CD14-positive monocyte (primary cell): ENCODE data around the gene AKAP6. TPM values are rescaled to one million over a fixed set of nuclear protein-coding genes. Genes with fewer than 3 reads are reported as not detected.

ENCODE experiments used
- DNase-seq, 3 donors: peaks; one replicate each; pipeline ENCODE4 v3.0.0-alpha.2; 2011 to 2022
- H2AFZ ChIP-seq: 2 replicates; pipeline ENCODE4 v1.6.0; 2012; ENCODE audit warnings: mild to moderate bottlenecking, low read depth, low read length, inconsistent platforms; ENCODE audit not compliant: insufficient read depth, poor library complexity, severe bottlenecking
- H3K27ac ChIP-seq, 2 donors: 1 replicate in 1 of 2; 2 replicates in 1 of 2; pipeline ENCODE4 v1.5.1; 2012 to 2013; ENCODE audit warnings: low read length in 2 of 2, control low read depth in 1 of 2, inconsistent platforms in 1 of 2, low read depth in 1 of 2, mild to moderate bottlenecking in 1 of 2
- H3K27me3 ChIP-seq, 2 donors: one replicate each; pipeline versions ENCODE4 v1.6.0 to v1.6.1; 2011 to 2013; ENCODE audit warnings: low read length in 2 of 2; ENCODE audit not compliant: control insufficient read depth in 2 of 2, insufficient read depth in 2 of 2
- H3K36me3 ChIP-seq, 2 donors: replicated peaks in 1 of 2; 1 replicate in 1 of 2; 2 replicates in 1 of 2; pipeline versions ENCODE4 v1.5.1 to v1.6.1; 2012 to 2013; ENCODE audit warnings: low read length in 2 of 2, control low read depth in 1 of 2, inconsistent platforms in 1 of 2, mild to moderate bottlenecking in 1 of 2; ENCODE audit not compliant: insufficient read depth in 2 of 2, control insufficient read depth in 1 of 2
- H3K4me1 ChIP-seq, 2 donors: 1 replicate in 1 of 2; 2 replicates in 1 of 2; pipeline versions ENCODE4 v1.5.1 to v1.6.1; 2012 to 2013; ENCODE audit warnings: low read length in 2 of 2, control low read depth in 1 of 2, inconsistent platforms in 1 of 2, mild to moderate bottlenecking in 1 of 2, moderate library complexity in 1 of 2; ENCODE audit not compliant: insufficient read depth in 2 of 2, control insufficient read depth in 1 of 2
- H3K4me2 ChIP-seq: replicated peaks from 2 replicates; pipeline ENCODE3; 2012; ENCODE audit warnings: low read length, moderate library complexity, mild to moderate bottlenecking; ENCODE audit not compliant: poor library complexity, severe bottlenecking; ENCODE audit errors: extremely low read depth
- H3K4me3 ChIP-seq, 3 experiments: fragments of 200-600 bp in 1 of 3; sonication (generic) in 1 of 3; replicated peaks in 1 of 3; 1 replicate in 2 of 3; 2 replicates in 1 of 3; pipeline ENCODE4 v1.5.1; 2011 to 2013; ENCODE audit warnings: low read length in 3 of 3, mild to moderate bottlenecking in 3 of 3, control low read depth in 2 of 3, low read depth in 2 of 3, inconsistent platforms in 1 of 3, moderate library complexity in 1 of 3
- H3K79me2 ChIP-seq: 2 replicates; pipeline ENCODE4 v1.6.0; 2012; ENCODE audit warnings: mild to moderate bottlenecking, control low read depth, inconsistent platforms, low read length, moderate library complexity; ENCODE audit not compliant: insufficient read depth
- H3K9ac ChIP-seq: 2 replicates; pipeline ENCODE4 v1.6.0; 2017; ENCODE audit warnings: low read length, mild to moderate bottlenecking; ENCODE audit not compliant: insufficient read depth, poor library complexity, severe bottlenecking
- H3K9me3 ChIP-seq, 2 donors: replicated peaks in 1 of 2; 1 replicate in 1 of 2; 2 replicates in 1 of 2; pipeline versions ENCODE4 v1.5.1 to v1.6.1; 2012 to 2013; ENCODE audit warnings: low read length in 2 of 2, control low read depth in 1 of 2; ENCODE audit not compliant: control insufficient read depth in 1 of 2, insufficient read depth in 1 of 2
- H4K20me1 ChIP-seq: 2 replicates; pipeline ENCODE4 v1.6.0; 2012; ENCODE audit warnings: mild to moderate bottlenecking, low read length, control low read depth, moderate library complexity; ENCODE audit not compliant: insufficient read depth
- H3K27ac Mint-ChIP-seq, 7 donors: one replicate each; pipeline ENCODE4 v1.8.0; 2020; ENCODE audit warnings: mild to moderate bottlenecking in 7 of 7, mixed read lengths in 7 of 7, moderate library complexity in 6 of 7, inconsistent platforms in 2 of 7
- H3K27me3 Mint-ChIP-seq, 3 donors: one replicate each; pipeline ENCODE4 v1.8.0; 2021 to 2022; ENCODE audit warnings: low read depth in 3 of 3, mild to moderate bottlenecking in 3 of 3, mixed read lengths in 3 of 3, moderate library complexity in 3 of 3, inconsistent platforms in 1 of 3
- H3K36me3 Mint-ChIP-seq, 2 donors: one replicate each; pipeline ENCODE4 v1.8.0; 2020; ENCODE audit warnings: mixed read lengths in 2 of 2, inconsistent platforms in 1 of 2, mild to moderate bottlenecking in 1 of 2
- H3K4me1 Mint-ChIP-seq: one replicate; pipeline ENCODE4 v1.8.0; 2020; ENCODE audit warnings: mild to moderate bottlenecking, mixed read lengths
- H3K4me3 Mint-ChIP-seq, 2 donors: one replicate each; pipeline ENCODE4 v1.8.0; 2020; ENCODE audit warnings: mild to moderate bottlenecking in 2 of 2, mixed read lengths in 2 of 2, moderate library complexity in 1 of 2
- H3K9me3 Mint-ChIP-seq, 7 donors: one replicate each; pipeline ENCODE4 v1.8.0; 2020 to 2022; ENCODE audit warnings: mixed read lengths in 7 of 7, mild to moderate bottlenecking in 6 of 7, moderate library complexity in 6 of 7, inconsistent platforms in 2 of 7
- WGBS: methylation state at CpG from one replicate; pipeline ENCODE4 v1.1.5; 2013; ENCODE audit warnings: missing lambda C conversion rate; ENCODE audit not compliant: insufficient coverage; 5-methylcytosine and 5-hydroxymethylcytosine counted together
- intact Hi-C, 2 donors: fragments of 100-400 bp; cut with micrococcal nuclease; formaldehyde crosslinking; loops; one replicate each; pipeline versions ENCODE4 v1.15.0 to v1.15.1; 2023
- polyA plus RNA-seq, 3 donors: library from polyadenylated mRNA; depleted of rRNA in 1 of 3; unstranded in 2 of 3; stranded (reverse) in 1 of 3; fragments of 300-500 nt in 2 of 3; fragments of >200 nt in 1 of 3; fragmentation: Illumina TruSeq in 2 of 3; gene quantifications; 1 replicate in 2 of 3; 2 replicates in 1 of 3; pipeline ENCODE4 v1.2.3, GENCODE V29; 2012 to 2021
- TF ChIP-seq, protein P1 (sequence below): fragments of 200-600 bp; IDR thresholded peaks from one replicate; pipeline ENCODE4 v1.8.0; 2022; ENCODE audit warnings: antibody characterized with exemption, mild to moderate bottlenecking

The AKAP6 gene
- polyA plus RNA-seq, 3 donors = not detected

DNA sequence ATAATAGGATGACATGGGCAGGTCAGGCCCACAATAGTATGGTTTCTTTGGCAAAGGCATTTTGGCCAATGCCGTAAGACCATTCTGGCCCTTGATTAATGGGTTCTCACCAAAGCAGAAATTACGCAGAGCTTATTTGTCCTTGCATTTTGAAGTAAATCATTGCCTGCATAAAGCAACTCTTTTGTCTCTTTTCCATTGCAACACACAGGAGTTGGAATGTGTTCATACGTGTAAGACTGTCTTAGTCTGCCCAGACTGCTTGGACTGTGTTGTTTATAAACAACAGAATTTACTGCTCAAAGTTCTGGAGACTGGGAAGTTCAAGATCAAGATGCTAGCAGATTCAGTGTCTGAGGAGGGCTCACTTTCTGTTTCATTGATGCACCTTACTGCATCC, 506.8 kb downstream of the AKAP6 start:
- Mint-ChIP-seq H3K27me3 (no peaks in the 10 kb centered on the region), H3K4me1 (no peaks in the 10 kb centered on the region), H3K27ac (no peak overlapping the region), H3K36me3 (no peaks in the 10 kb centered on the region), H3K4me3 (no peak overlapping the region), H3K9me3 (peaks cover 0 to 2% (median 0%) of the 10 kb centered on the region in 7 donors)
- TF ChIP-seq, protein P1, sequence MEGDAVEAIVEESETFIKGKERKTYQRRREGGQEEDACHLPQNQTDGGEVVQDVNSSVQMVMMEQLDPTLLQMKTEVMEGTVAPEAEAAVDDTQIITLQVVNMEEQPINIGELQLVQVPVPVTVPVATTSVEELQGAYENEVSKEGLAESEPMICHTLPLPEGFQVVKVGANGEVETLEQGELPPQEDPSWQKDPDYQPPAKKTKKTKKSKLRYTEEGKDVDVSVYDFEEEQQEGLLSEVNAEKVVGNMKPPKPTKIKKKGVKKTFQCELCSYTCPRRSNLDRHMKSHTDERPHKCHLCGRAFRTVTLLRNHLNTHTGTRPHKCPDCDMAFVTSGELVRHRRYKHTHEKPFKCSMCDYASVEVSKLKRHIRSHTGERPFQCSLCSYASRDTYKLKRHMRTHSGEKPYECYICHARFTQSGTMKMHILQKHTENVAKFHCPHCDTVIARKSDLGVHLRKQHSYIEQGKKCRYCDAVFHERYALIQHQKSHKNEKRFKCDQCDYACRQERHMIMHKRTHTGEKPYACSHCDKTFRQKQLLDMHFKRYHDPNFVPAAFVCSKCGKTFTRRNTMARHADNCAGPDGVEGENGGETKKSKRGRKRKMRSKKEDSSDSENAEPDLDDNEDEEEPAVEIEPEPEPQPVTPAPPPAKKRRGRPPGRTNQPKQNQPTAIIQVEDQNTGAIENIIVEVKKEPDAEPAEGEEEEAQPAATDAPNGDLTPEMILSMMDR = no peak
- no peak for DNase-seq
- no peaks in the 10 kb centered on the region for H3K4me1 ChIP-seq
- H2AFZ ChIP-seq = no peak overlapping the region
- no peaks in the 10 kb centered on the region for H3K79me2 ChIP-seq
- H3K4me3 ChIP-seq = no peak overlapping the region
- H3K27ac ChIP-seq = no peak overlapping the region
- no peaks in the 10 kb centered on the region for H3K9me3 ChIP-seq
- no peak overlapping the region for H3K4me2 ChIP-seq
- no peaks in the 10 kb centered on the region for H3K27me3 ChIP-seq
- H3K36me3 ChIP-seq = no peaks in the 10 kb centered on the region
- H4K20me1 ChIP-seq = no peaks in the 10 kb centered on the region
- 100% methylated on average over 3 of the region's 3 CpGs for WGBS
- H3K9ac ChIP-seq = no peak overlapping the region
- intact Hi-C loops = no loop called here

DNA sequence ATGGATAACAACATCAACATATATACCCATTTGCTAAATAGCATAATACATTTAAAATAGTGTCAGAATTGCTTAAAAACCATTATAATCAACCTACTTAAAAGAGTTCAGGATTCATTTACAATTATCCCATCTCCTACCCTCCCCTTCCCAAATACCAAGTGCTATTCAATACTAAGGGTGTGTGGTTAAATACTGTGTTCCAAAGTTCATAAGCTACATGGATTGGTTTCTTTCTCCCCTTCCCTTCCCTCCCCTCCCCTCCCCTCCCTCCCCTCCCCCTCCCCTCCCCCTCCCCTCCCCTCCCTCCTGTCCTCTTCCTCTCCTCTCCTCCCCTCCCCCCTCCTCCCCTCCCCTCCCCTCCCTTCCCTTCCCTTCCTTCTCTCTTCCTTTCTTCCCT, 512.6 kb downstream of the AKAP6 start:
- Histone ChIP-seq H3K27ac (no peak overlapping the region), H3K4me1 (no peaks in the 10 kb centered on the region), H3K36me3 (no peaks in the 10 kb centered on the region), H4K20me1 (no peaks in the 10 kb centered on the region), H3K27me3 (no peaks in the 10 kb centered on the region), H2AFZ (no peak overlapping the region), H3K9me3 (peaks cover 4 to 5% of the 10 kb centered on the region in 2 donors), H3K79me2 (no peaks in the 10 kb centered on the region), H3K4me2 (no peak overlapping the region), H3K4me3 (no peak overlapping the region), H3K9ac (no peak overlapping the region)
- no peak for DNase-seq
- TF ChIP-seq, protein P1 = no peak
- Mint-ChIP-seq H3K36me3 (no peaks in the 10 kb centered on the region), H3K4me1 (no peaks in the 10 kb centered on the region), H3K9me3 (peaks cover 0 to 8% (median 4%) of the 10 kb centered on the region in 7 donors), H3K27me3 (peaks cover 0 to 1% (median 0%) of the 10 kb centered on the region in 3 donors), H3K4me3 (no peak overlapping the region), H3K27ac (no peak overlapping the region)
- intact Hi-C loops = no loop called here
